Activated CD4-positive, alpha-beta T cell treated with anti-CD3 and anti-CD28 coated beads for 1 hour (primary cell): Measurements from ENCODE around the gene COG8.
"Not testable (repeated sequence)": the region's sequence is repeated elsewhere in the genome, so short reads cannot be mapped to it uniquely, and the experiment has no call there.

Experiments used
- DNase-seq: peaks from one replicate; pipeline ENCODE4 v3.0.0-alpha.2; 2020

The COG8 gene

DNA sequence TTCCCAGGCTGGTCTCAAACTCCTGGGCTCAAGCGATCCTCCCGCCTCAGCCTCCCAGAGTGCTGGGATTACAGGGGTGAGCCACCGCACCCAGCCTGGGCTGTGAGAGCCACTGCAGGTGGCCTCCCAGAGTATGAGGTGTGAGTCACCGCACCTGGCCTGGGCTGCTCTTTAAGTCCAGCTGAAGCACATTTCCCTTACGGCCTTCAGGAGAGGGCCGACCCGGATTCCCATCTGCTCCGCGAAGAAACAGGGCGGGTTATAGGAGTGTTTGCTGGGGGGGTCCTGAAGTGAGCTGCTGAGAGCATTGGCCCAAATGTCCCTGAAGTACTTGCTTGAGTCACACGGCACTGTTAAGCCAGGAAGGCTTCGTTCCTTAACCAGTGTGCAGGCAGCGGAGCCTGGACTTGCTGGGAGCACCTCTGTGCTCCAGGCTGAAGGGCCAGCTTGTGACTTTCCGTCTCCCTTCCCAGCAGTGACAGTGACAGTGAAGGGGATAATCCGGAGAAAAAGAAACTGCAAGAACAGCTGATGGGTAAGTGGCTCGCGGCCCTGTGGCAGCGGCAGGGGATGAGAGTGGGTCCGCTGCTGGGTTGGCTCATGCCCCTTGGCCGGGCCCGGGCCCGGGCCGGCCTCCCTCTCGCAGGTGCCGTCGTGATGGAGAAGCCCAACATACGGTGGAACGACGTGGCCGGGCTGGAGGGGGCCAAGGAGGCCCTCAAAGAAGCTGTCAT lies 21.0 kb downstream of the COG8 start:
- DNase-seq, result no peak

DNA sequence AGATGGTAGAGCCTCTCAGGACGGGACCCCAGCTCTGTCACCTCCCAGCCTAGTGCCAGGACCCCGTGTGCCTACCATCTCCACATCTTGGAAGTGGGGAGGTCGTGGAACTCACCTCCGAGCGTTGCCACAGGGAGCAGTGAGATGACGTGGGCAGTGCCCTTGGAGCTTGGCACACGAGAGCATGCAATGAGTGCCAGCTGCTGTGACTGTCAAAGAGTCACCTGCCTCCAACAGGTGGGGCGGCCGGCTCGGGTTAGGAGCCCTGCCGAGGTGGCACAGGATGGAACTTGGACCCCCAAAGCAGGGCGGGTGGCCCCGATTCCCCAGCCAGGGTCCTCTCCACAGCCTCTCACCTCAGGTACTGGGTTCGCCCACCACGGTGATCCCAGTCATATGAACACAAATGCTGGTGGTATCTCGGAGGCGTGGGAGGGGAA lies 22.7 kb downstream of the COG8 start:
- DNase-seq, result no peak

DNA sequence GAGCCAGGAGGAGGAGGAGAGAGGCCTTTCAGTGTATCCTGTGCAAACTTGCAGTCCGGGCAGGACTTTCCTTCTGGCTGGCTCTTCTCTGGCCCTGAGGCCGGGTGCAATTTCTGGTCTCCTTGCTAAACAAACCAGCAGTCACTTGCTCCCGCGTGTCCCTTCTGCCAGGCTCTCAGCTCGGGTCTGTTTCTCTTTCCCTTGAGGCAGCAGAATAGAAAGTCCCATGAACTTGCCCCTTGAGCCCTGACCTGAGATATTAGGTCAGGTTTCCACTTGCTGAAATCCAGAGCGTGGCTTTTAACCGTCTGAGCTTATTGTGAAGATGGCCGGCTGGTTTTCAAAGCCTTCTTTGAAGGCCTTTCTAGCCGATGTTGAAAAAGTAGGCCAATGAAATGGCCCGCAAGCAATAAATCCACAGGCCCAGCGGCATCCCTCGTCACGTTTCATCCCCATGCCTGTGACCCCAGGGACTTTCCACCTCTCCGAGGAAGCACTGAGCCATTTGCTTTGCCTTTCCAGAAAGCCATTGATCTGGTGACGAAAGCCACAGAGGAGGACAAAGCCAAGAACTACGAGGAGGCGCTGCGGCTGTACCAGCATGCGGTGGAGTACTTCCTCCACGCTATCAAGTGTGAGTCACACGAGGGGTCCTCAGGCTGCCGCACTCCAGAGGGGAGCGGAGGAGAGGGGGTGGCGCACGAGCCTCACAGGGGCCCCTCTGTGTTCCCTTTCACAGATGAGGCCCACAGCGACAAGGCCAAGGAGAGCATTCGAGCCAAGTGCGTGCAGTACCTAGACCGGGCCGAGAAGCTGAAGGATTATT lies 23.7 kb downstream of the COG8 start:
- DNase-seq, result no peak

DNA sequence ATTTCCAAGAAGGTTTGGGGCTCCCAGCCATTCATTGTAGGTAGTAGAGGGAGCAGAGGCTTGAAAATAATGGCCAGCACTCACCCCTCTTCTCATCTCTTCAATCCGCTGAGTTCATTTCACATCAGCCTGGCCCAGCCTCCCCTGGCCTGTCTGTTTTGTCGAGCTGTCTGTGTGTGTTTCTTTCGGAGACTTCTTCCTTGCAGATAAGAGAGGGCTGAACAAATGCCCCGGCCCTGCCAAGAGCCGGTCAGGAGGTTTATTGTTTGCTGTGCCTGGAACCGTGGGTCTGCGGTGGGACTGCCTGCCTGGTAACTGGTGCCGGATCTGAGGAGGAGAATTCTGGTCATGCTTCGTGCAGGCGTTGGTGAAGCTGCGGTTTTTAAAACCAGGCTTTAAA lies 24.8 kb downstream of the COG8 start:
- no peak for DNase-seq

DNA sequence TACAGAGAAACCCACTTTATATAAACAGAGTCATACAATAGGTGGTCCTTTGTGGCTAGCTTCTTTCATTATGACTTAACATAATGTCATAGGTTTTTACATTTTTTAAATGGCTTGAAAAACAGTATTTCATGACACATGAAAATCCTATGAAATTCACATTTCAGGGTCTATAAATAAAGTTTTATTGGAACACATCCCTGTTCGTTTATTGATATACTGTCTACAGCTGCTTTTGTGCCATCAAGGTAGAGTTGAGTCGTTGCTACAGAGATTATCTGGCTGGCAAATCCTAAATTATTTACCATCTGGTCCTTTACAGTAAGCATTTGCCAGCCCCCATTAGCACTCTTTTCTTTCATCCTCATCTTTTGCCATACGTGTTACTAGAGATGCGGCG lies 25.9 kb downstream of the COG8 start:
- no peak for DNase-seq

DNA sequence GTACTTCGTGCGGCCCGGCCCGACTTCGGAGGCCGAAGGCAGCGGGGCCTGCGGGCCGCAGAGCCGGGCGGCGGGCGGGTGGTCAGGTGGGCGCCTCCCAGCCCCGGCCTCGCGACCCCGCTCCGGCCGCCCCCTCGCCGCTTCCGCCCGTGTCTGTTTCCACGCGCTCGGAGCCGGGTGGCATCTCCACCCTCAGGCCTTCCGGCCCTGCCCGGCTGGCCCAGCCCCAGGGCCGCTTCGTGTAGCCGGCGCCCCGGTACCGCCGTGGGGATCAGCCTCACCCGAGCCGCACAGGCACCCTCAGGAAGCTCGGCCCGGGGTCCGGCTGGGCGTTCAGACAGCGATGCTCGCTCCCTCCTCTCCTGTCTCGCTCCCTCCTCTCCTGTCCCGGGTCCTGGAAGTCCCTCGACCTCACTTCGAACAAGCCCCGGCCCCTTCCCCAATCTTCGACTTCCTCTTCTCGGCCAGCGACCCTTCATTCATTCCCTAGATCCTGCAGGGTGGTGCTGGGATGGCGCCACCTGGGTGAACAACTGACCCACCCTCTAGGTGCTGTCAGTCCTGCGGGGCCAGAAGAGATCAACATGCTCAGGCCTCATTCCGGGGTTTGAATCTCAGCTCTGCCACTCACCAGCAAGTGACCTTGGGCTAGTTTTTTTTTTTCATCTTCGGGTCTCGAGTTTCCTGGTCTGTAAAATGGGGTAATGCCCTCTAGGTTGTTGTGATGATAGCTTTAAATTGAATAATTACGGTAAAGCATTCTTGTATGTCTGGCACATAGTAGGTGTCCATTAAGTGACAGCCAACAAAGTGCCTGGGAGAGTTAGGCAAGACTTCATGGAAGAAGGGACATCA lies 27.6 kb downstream of the COG8 start:
- DNase-seq, result no peak

DNA sequence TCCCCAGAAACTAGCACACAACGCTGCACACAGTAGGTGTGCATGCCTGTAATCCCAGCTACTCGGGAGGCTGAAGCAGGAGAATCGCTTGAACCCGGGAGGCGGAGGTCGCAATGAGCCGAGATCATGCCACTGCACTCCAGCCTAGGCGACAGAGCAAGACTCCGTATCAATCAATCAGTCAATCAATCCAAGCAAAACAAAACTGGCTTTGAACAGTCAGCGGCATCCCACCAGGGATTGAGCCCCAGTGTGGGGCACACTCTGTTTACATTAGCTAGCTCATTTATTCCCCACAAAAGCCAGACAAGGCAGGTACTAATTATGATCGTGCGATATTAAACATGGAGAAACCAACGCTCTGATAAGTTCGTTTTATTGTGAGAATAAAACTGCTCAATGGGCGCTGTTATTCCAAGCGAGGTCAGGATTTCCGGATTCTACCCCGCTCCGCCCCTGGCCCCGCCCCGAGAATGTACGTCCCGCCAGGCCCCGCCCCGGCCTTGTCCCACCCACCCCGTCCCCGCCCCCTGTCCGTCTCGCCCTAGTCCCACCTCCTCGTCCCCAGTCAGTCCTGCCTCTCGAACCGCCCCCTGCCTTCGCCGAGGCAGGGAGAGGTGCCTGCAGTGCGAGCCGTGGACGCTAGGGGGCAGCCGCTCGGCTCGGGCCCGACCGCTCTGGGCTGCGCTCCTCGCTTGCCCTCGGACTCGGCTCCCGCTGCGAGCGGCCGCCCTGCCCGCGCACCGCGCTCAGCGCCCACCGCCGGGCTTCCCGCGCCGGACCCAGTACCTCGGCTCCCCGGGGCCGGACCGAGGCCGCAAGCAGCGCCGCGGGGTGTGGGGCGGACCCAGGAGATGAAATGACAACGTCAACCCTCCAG lies 28.5 kb downstream of the COG8 start, which contains the start of gene VPS4A:
TSS of gene VPS4A (plus strand) at position 698 of the 880 bp plus-strand sequence. CDS start at position 860, 162 bp downstream.
- peak; percentile 96 for DNase-seq

DNA sequence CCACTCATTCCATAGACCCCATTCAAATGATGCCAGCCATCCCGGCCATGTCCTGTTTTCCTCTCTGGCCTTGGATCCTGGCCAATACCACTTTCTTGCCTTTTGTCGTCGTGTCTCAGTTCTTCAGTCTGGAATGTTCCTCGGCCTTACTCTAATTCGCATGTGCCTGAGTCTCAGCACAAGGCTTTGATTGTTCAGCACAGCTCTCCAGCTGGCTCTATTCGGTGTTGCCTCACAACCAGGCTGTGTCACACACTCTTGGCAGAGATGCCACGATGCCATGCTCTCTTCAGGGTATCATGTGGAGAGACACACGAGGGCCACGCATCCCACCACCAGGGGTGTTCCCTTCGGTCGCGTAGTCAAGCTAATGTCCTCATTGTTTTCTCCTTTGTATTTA lies 30.0 kb downstream of the COG8 start:
- no peak for DNase-seq

DNA sequence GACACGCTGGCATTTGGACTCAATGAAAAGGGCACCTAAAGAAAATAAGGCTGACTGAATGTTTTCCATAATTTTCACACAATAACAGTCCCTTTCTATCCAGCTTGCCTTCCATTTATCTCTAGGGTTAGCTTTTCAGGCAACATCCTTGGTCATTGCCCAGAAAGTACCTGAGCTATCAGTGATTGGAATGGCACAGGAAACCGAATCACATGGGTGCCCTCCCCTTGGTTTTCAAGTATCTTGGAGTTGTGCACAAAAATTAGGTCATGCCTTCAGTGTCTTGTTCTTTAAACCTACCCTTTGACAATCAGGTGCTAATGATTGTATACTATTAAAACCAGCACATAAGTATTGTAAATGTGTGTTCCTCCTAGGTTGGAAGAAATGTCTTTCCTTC lies 31.5 kb downstream of the COG8 start:
- no peak for DNase-seq

DNA sequence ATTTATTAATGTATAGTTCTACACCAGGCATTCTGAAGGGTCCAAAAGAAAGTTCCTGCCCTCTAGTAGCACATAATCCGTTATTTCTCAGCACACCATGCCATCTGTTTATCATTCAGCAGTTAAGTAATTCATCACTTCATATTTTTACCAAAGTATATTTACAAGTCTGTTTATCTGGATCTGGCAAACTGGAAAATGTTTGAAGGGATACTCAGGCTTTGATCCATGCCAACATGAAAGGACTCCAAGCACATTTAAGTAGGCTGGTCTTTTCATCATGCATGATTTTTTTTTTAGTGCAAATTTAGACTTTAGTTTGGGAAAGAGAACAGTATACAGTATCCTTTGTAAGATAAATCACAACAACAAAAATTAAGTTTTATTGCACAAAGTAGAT lies 32.3 kb downstream of the COG8 start:
- DNase-seq, result no peak

DNA sequence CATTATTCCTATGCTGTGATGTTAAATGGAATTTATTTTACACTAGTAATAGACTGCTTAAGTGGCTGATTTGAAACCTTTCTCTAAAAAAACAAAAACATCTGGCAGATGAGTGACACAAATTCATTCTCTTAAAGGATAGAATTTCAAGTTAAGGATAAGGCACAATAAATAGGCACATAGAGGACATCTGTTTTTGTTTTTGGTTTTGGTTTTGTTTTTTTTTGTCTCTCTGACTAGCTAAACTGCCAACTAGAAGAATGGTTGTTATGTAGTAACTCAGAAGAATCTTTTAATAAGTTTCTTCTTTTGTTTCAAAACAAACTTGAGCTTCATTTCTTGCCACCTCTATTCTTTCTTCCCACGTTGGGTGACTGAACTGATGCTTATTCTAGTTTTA lies 33.3 kb downstream of the COG8 start:
- no peak for DNase-seq

DNA sequence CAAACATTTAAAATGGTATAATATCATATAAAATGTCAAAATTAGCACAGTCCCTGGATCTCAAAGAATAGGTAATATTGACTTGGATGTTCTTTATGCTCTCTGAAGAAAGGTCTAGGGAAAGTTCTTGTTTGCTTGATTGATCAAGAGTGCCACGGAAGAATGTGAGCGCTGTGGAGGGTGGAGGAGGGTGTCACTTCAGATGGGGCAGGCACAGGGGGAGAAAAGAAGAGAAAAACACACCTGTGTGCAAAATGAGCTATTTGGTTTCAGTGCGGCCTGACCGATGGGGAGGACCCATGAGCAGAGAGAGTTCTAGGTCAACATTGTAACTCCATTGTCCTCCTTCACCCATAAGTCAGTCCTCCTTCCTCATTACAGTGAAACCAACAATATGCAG lies 37.1 kb downstream of the COG8 start:
- DNase-seq, result no peak

DNA sequence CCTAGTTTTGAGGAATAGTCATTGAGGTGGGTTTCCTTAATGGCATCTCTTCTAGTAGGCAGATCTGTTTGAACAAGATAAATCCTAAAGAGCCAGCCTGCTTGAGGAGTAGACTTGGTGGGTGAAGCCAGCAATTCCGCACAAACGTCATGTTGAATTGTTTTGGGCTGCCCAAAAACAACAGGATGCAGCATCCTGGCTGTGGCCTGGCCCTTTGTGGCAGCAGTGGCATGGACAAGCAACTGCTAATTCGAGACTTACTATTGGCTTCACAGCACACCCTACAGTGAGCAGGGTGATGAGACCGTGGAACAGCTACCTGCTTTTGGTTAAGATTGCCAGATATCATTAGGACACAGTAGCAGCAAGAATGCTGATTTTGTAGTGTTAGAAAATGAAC lies 37.5 kb downstream of the COG8 start:
- no peak for DNase-seq

DNA sequence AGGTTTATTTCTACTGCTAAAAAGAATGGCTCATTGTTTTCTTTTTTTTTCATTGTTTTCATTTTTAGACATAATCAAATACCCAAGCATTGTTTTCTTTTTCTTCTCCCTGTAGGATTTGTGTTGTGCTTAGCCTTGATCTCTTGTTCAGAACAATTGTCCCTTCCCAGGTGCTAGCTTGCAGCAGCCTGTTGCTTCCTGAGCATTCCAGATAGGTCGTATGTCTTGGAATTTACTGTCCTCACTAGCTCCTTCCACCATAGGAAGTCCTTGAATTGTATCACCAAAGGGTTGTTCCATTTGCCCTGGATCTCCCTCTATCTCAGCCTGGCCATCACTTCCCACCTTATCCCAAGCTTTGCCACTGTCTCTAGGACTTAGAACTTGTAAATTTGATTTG lies 38.2 kb downstream of the COG8 start:
- DNase-seq, result no peak

DNA sequence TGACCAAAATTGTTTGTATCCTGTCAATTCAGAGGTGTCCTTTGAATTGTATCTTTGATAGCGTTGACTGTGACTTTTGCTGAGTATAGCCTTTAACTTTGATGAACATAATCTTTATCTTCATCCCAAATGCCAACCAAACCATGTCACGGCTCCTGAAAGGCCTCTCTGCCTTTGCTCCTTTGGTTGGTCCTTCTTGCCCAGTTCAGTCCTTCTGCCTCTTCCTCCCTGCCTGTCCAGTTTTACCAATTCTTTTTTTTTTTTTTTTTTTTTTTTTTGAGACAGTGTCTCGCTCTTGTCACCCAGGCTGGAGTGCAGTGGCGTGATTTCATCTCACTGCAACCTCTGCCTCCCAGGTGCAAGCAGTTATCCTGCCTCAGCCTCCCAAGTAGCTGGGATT lies 41.1 kb downstream of the COG8 start:
- DNase-seq, result no peak

DNA sequence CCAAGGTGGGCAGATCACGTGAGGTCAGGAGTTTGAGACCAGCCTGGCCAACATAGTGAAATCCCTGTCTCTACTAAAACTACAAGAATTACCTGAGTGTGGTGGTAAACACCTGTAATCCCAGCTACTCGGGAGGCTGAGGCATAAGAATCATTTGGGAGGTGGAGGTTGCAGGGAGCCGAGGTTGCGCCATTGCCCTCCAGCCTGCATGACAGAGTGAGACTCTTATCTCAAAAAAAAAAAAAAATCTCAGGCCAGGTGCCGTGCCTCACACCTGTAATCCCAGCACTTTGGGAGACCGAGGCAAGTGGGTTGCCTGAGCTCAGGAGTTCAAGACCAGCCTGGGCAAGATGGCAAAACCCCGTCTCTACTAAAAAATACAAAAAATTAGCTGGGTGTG lies 42.6 kb downstream of the COG8 start:
- not testable (repeated sequence) for DNase-seq

DNA sequence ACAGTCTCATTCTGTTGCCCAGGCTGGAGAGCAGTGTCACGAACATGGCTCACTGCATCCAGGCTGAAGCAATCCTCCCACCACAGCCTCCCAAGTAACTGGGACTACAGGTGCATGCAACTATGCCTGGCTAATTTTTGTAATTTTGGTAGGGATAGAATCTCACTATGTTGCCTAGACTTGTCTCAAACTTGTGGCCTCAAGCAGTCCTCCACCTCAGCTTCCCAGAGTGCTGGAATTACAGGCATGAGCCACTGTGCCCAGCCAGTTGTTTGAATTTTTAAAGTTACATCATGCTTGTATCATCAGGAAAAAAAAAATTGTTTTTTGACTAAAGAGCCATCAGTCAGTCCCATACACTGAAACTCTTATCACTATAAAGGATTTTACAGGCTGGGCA lies 45.3 kb downstream of the COG8 start:
- no peak for DNase-seq

DNA sequence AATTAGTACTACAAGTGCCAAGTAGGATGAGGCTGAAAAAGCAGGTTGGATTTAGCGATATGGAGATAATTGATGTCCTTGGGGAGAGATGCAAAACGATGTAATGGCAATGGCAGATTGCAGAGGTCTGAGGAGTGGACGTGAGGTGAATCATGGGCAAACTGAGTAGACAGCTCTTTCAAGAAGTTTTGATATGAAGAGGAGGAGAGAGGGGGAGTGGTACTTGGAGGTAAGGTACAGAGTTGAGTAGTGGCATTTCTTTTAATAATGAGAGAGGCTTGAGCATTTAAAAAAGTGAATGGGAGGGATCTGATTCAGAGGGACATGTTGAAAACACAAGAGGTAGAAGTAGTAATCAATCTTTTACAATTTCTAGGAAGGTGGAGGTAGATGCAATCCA lies 46.0 kb downstream of the COG8 start:
- DNase-seq, result no peak

DNA sequence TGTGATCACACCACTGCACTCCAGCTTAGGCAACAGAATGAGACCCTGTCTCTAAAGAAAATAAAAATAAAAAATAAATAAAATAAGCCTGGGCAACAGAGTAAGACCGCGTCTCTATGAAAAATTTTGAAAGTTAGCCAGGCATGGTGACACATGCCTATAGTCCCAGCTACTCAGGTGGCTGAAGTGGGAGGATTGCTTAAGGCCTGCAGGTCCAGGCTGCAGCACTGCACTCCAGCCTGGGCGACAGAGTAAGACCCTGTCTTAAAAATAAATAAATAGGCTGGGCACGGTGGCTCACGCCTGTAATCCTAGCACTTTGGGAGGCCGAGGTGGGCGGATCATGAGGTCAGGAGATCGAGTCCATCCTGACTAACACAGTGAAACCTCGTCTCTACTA lies 47.7 kb downstream of the COG8 start:
- not testable (repeated sequence) for DNase-seq

DNA sequence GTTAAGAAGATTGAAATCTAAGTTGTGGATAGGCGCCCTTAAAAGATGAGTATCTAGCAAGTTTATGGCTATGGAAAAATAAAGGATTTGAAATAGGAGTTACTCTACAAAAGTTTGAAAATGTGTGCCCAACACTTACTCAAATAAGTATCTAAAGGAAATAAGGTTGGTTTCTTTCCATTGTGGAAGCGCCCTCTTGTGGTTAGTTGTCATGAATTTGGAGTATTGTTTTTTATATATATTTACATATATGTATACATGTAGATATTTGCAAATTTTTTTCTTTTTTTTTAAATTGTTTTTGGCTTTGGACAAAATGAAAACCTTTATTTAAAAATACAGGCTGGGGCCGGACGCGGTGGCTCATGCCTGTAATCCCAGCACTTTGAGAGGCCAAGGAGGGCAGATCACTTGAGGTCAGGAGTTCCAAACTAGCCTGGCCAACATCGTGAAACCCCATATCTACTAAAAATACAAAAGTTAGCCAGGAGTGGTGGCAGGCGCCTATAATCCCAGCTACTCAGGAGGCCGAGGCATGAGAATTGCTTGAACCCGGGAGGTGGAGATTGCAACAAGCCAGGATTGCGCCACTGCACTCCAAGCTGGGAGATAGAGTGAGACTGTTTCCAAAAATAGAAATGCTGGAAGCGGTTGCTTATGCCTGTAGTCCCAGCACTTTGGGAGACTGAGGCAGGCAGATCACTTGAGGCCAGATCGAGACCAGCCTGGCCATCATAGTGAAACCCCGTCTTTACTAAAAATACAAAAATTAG lies 52.2 kb downstream of the COG8 start:
- no peak for DNase-seq

DNA sequence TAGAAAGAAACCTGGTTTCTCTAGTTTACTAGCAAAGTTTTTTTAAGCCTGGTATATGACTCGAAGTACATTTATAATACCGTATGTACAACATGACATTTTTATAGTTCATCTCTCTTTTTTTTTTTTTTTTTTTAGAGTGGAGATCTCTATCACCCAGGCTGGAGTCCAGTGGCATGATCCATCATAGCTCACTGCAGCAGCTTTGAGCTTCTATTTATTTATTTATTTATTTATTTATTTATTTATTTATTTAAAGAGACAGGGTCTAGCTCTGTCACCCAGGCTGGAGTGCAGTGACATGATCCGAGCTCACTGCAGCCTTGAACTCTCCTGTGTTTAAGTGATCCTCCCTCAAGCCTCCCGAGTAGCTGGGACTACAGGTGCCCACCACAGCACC lies 54.1 kb downstream of the COG8 start:
- no peak for DNase-seq

DNA sequence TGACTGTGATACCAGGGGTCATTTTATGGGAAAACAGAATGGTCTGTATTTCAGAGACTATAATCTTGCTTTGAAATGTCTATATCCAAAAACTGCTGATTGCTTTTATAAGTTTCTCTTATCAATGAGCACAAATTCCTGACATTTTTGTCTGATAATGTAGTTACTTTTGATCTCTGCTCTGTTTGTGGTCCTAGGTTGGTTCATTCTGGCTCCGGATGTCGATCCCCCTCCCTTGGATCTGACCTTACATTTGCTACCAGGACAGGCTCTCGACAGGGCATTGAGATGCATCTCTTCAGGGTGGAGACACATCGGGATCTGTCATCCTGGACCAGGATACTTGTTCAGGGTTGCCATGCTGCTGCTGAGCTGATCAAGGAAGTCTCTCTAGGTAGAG lies 55.5 kb downstream of the COG8 start:
- no peak for DNase-seq
